Measurements from ENCODE around the gene ARAP2.

DNA sequence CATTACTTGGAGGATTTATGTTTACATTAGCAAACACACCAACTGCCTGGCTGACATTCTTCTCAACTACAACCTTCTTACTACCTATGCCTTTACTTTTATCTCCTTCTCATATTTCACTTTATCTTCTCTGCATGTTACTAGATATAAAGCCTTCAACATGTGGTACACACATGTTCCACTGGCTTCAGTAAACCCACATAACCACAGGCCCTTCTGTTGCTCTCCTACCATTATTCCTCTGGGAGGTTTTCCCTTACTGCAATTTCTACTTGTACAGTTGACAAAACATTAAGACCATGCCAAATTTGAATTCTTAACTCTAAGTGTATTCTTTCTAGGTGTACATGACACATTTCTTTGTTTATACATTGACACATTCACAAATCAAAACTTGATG, 133.1 kb downstream of the ARAP2 start:
- TF ChIP-seq, protein P1, sequence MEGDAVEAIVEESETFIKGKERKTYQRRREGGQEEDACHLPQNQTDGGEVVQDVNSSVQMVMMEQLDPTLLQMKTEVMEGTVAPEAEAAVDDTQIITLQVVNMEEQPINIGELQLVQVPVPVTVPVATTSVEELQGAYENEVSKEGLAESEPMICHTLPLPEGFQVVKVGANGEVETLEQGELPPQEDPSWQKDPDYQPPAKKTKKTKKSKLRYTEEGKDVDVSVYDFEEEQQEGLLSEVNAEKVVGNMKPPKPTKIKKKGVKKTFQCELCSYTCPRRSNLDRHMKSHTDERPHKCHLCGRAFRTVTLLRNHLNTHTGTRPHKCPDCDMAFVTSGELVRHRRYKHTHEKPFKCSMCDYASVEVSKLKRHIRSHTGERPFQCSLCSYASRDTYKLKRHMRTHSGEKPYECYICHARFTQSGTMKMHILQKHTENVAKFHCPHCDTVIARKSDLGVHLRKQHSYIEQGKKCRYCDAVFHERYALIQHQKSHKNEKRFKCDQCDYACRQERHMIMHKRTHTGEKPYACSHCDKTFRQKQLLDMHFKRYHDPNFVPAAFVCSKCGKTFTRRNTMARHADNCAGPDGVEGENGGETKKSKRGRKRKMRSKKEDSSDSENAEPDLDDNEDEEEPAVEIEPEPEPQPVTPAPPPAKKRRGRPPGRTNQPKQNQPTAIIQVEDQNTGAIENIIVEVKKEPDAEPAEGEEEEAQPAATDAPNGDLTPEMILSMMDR (IDR thresholded peaks at IDR 0.05), result no peak
- TF ChIP-seq POLR2A (IDR thresholded peaks at IDR 0.05; ENCODE audit: low read depth) (no peak), EP300 (IDR thresholded peaks at IDR 0.05) (no peak), POLR2AphosphoS5 (IDR thresholded peaks at IDR 0.05) (no peak)
